ENCODE results near the gene PARD3B. TPM values are rescaled to one million over a fixed set of nuclear protein-coding genes. Genes with fewer than 3 reads are reported as not detected.

Gene PARD3B
- total and polyA plus RNA-seq, 10 of the 15 experiments (the other 5 are each of a cell fraction or from before 2014, with no cell fraction given): 0.01 to 0.54 (median 0.07) TPM; not detected in 7

DNA sequence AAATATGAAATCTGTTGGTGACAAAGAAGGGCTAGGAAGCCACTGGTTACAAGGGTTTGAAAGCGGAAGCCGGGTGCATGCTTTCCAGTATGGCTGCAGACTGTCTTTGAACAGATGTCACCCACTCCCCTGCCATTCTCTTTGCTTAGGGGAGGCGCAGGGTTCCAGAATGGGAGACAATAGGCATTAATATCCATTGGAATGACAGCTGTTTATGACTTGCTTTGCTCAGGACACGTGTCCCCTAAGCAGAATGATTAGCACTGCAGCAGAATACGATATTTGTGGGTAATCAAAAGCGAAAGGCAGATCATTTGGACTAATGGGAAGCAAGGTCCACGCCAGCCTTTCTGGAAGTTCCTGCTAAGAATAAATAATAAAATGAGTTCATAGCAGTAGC lies 1111.2 kb downstream of the PARD3B start:
- intact Hi-C loops (cut with micrococcal nuclease; ENCODE audit: unreplicated experiment) (no loop called here), in situ Hi-C loops (cut with MboI) (no loop called here)
- no peaks in the 10 kb centered on the region for H4K20me1 ChIP-seq (ENCODE audit: control insufficient read depth, insufficient read depth)
- ChIA-PET POLR2A (no interaction called here), RAD21 (ENCODE audit: unreplicated experiment) (no interaction called here), SMC1A (ENCODE audit: uncharacterized antibody, unreplicated experiment) (no interaction called here), CTCF (no interaction called here)
- TF ChIP-seq TAF1 (IDR thresholded peaks at IDR 0.05; ENCODE audit: borderline replicate concordance, low read depth, low read length) (no peak), MXI1 (IDR thresholded peaks at IDR 0.05; ENCODE audit: low read depth, low read length) (no peak), RBBP5 (conservative IDR thresholded peaks at IDR 0.05) (no peak), E2F4 (IDR thresholded peaks at IDR 0.05; ENCODE audit: low read depth, low read length) (no peak), BCL11A (IDR thresholded peaks at IDR 0.05; ENCODE audit: low read depth, low read length) (no peak), BCL3 (IDR thresholded peaks at IDR 0.05; ENCODE audit: borderline replicate concordance, insufficient read depth, low read depth, low read length, poor library complexity, severe bottlenecking) (no peak), ZZZ3 (IDR thresholded peaks at IDR 0.05; ENCODE audit: control insufficient read depth, insufficient read length, low read depth) (no peak), CREB1 (IDR thresholded peaks at IDR 0.05; ENCODE audit: low read depth) (no peak)
- TF ChIP-seq, protein P1, sequence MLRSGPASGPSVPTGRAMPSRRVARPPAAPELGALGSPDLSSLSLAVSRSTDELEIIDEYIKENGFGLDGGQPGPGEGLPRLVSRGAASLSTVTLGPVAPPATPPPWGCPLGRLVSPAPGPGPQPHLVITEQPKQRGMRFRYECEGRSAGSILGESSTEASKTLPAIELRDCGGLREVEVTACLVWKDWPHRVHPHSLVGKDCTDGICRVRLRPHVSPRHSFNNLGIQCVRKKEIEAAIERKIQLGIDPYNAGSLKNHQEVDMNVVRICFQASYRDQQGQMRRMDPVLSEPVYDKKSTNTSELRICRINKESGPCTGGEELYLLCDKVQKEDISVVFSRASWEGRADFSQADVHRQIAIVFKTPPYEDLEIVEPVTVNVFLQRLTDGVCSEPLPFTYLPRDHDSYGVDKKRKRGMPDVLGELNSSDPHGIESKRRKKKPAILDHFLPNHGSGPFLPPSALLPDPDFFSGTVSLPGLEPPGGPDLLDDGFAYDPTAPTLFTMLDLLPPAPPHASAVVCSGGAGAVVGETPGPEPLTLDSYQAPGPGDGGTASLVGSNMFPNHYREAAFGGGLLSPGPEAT (IDR thresholded peaks at IDR 0.05; ENCODE audit: low read depth): no peak
- no peak overlapping the region for H2AFZ ChIP-seq (ENCODE audit: control insufficient read depth, low read depth, low read length)
- H3K79me2 ChIP-seq (ENCODE audit: control insufficient read depth, insufficient read depth, low read length): no peaks in the 10 kb centered on the region
- 19% methylated on average over 7 of the region's 7 CpGs for WGBS (ENCODE audit: insufficient coverage, insufficient replicate concordance, low lambda C conversion rate, missing lambda C conversion rate)
- no peak overlapping the region for H3K4me3 ChIP-seq
- no peaks in the 10 kb centered on the region; the same call in 1 of the 2 replicates for H3K4me1 ChIP-seq (ENCODE audit: control insufficient read depth, insufficient read depth, low read length)
- H3K4me2 ChIP-seq (ENCODE audit: control insufficient read depth, insufficient read depth): no peak overlapping the region
- H3K27ac ChIP-seq (ENCODE audit: control insufficient read depth, insufficient read depth): no peak overlapping the region
- ATAC-seq: no peak
- DNase-seq (ENCODE audit: low read depth, low spot score): no peak
- no peaks in the 10 kb centered on the region for H3K9me3 ChIP-seq (replicated peaks; ENCODE audit: control insufficient read depth, insufficient read depth, low read length)
- H3K27me3 ChIP-seq (replicated peaks in 1 of 2; ENCODE audit: control insufficient read depth in 2 of 2, insufficient read depth in 2 of 2, low read length in 1 of 2): peaks cover 0 to 7% of the 10 kb centered on the region in 2 experiments; a peak in 3 of 4 replicates
- no peaks in the 10 kb centered on the region for H3K36me3 ChIP-seq (ENCODE audit: control insufficient read depth in 2 of 2, insufficient read depth in 2 of 2, low read length in 1 of 2)
- no TSS peak for BruUV-seq (replicated peaks)
- no peak overlapping the region for H3K9ac ChIP-seq (ENCODE audit: control insufficient read depth, insufficient read depth, low read length)
- FAIRE-seq: no peak
